ENCODE results near the gene GPR157. TPM values are rescaled to one million over a fixed set of nuclear protein-coding genes. Genes with fewer than 3 reads are reported as not detected.

The GPR157 gene, protein sequence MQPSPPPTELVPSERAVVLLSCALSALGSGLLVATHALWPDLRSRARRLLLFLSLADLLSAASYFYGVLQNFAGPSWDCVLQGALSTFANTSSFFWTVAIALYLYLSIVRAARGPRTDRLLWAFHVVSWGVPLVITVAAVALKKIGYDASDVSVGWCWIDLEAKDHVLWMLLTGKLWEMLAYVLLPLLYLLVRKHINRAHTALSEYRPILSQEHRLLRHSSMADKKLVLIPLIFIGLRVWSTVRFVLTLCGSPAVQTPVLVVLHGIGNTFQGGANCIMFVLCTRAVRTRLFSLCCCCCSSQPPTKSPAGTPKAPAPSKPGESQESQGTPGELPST
- 1 to 10 TPM; 2.7 to 3.6 TPM for total RNA-seq

DNA sequence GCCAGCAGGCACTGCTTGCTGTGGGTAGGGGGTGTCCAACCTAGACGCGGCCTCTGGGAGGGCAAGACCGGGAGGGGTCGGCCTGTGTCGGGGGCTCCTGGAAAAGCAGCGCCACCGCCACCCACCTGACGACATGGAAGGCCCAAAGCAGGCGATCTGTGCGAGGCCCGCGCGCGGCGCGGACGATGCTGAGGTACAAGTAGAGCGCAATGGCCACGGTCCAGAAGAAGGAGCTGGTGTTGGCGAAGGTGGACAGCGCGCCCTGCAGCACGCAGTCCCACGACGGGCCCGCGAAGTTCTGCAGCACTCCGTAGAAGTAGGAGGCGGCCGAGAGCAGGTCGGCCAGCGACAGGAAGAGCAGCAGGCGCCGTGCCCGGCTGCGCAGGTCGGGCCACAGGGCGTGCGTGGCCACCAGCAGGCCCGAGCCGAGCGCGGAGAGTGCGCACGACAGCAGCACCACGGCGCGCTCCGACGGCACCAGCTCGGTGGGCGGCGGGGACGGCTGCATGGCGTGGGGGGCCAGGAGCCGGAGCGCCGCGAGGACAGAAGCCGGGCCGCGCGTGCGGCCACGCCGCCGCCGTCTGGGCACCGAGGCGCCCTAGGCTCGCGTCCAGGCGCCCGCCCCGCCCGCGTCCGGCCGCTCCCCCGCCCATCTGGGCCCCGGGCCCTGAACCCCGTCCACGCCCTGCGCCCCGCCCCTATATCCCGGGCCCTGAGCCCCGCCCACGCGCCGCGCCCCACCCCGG is at the start of gene GPR157:
Gene GPR157, minus strand, starts transcription at position 583 of the 746 bp plus-strand sequence. Its CDS starts 75 bp downstream, at position 508.
- POLR2A ChIA-PET: no interaction called here
- H3K4me3 Mint-ChIP-seq: peak within 1 kb of the TSS; percentile 83
- H3K9me3 Mint-ChIP-seq (ENCODE audit: low read depth): no peaks in the 10 kb centered on the region
- peaks cover 37% of the 10 kb centered on the region for H3K4me1 Mint-ChIP-seq
- CTCF ChIA-PET: interaction anchor here (0.5 to 1.7 kb wide), 4 partner anchors 13 to 656 kb away, joined by 3 to 9 read pairs (median 4); no protein-coding TSS in a partner anchor
- ATAC-seq: peak; percentile 84
- intact Hi-C loops (cut with DNase I, micrococcal nuclease): loop anchor here in 1 of 2 experiments (1.0 to 10.0 kb wide), 9 partner anchors 106 to 782 kb away; partner anchors contain the start of genes CTNNBIP1, ENO1, H6PD and RERE
- H3K36me3 Mint-ChIP-seq (ENCODE audit: low read depth): no peaks in the 10 kb centered on the region
- no peaks in the 10 kb centered on the region for H3K27me3 Mint-ChIP-seq
- peak within 1 kb of the TSS; percentile 67 for H3K27ac Mint-ChIP-seq
- DNase-seq: peak; percentile 93

DNA sequence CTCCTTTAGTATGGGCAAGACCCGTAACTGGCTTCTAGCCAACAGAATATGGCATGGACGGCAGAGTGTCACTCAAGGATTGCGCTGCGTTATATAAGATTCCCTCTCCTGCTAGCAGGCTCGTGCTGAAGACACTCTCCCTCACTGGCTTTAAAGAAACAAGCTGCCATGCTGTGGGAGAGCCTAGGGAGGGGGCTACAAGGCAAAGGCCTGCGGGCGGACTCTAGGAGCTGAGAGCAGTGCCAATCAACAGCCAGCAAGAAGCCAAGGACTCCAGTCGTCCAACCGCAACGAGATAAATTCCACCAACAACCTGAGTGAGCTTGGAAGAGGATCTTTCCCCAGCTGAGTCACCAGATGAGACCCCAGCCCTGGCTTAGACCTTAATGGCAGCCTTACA is 45.9 kb upstream of the GPR157 start:
- ChIA-PET POLR2A (no interaction called here), CTCF (interaction anchor here (0.6 kb wide), 1 partner anchor 47 kb away, joined by 3 read pairs; no protein-coding TSS in a partner anchor)
- peaks cover 10% of the 10 kb centered on the region for H3K27me3 Mint-ChIP-seq
- no peak overlapping the region for H3K4me3 Mint-ChIP-seq
- no peak overlapping the region for H3K27ac Mint-ChIP-seq
- intact Hi-C loops (cut with DNase I, micrococcal nuclease): no loop called here
- DNase-seq (no peak), ATAC-seq (no peak)
- no peaks in the 10 kb centered on the region for H3K36me3 Mint-ChIP-seq (ENCODE audit: low read depth)
- H3K4me1 Mint-ChIP-seq: no peaks in the 10 kb centered on the region
- no peaks in the 10 kb centered on the region for H3K9me3 Mint-ChIP-seq (ENCODE audit: low read depth)

DNA sequence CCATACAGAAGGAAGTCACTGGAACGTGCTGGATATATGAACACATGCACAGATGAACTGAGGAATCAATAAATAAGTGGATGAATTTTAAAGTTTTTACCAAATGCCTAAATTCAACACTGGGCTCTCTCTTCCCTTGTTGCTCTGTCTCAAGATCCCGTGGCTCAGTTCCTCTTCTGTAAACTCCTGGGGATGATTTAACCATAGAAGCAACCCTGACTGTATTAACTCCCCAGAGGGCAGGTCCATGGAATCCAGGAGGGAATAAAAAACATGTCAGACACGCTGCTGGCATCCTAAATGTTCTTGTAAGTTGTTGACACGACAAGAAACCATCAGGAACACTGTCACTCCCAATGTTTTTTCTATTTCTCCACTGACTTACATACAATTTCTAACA is 45.3 kb upstream of the GPR157 start:
- no peak overlapping the region for H3K4me3 Mint-ChIP-seq
- CTCF ChIA-PET: no interaction called here
- ATAC-seq (no peak), DNase-seq (no peak)
- peaks cover 8% of the 10 kb centered on the region for H3K27me3 Mint-ChIP-seq
- H3K9me3 Mint-ChIP-seq (ENCODE audit: low read depth): no peaks in the 10 kb centered on the region
- POLR2A ChIA-PET: no interaction called here
- H3K36me3 Mint-ChIP-seq (ENCODE audit: low read depth): no peaks in the 10 kb centered on the region
- no peaks in the 10 kb centered on the region for H3K4me1 Mint-ChIP-seq
- H3K27ac Mint-ChIP-seq: no peak overlapping the region
- intact Hi-C loops (cut with DNase I, micrococcal nuclease): no loop called here

GRCh38 chr1:9169601-9170137 is 40.8 kb upstream of the GPR157 start:
- ChIA-PET POLR2A (no interaction called here), CTCF (interaction anchor here (0.6 kb wide), 1 partner anchor 59 kb away, joined by 3 read pairs; no protein-coding TSS in a partner anchor)
- H3K9me3 Mint-ChIP-seq (ENCODE audit: low read depth): no peaks in the 10 kb centered on the region
- ATAC-seq (no peak), DNase-seq (no peak)
- H3K27ac Mint-ChIP-seq: no peak overlapping the region
- intact Hi-C loops (cut with DNase I, micrococcal nuclease): no loop called here
- H3K4me3 Mint-ChIP-seq: no peak overlapping the region
- H3K36me3 Mint-ChIP-seq (ENCODE audit: low read depth): no peaks in the 10 kb centered on the region
- H3K27me3 Mint-ChIP-seq: peaks cover 4% of the 10 kb centered on the region
- no peaks in the 10 kb centered on the region for H3K4me1 Mint-ChIP-seq

- H3K9me3 Mint-ChIP-seq (ENCODE audit: low read depth): no peaks in the 10 kb centered on the region
- no peak for ATAC-seq
- no peak for DNase-seq
- CTCF ChIA-PET: interaction anchor here (0.6 to 1.3 kb wide), 2 partner anchors 19 to 29 kb away, joined by 3 to 4 read pairs; no protein-coding TSS in a partner anchor
- POLR2A ChIA-PET: no interaction called here
- peaks cover 12% of the 10 kb centered on the region for H3K4me1 Mint-ChIP-seq
- H3K4me3 Mint-ChIP-seq: no peak overlapping the region
- intact Hi-C loops (cut with DNase I, micrococcal nuclease): no loop called here
- no peak overlapping the region for H3K27ac Mint-ChIP-seq
- peaks cover 4% of the 10 kb centered on the region for H3K27me3 Mint-ChIP-seq
- no peaks in the 10 kb centered on the region for H3K36me3 Mint-ChIP-seq (ENCODE audit: low read depth)
Observed at GRCh38 chr1:9167638-9168037, 38.7 kb upstream of the GPR157 start.

GRCh38 chr1:9166289-9167235 is 37.7 kb upstream of the GPR157 start:
- ATAC-seq: no peak
- H3K4me3 Mint-ChIP-seq: no peak overlapping the region
- CTCF ChIA-PET: interaction anchor here (1.0 to 1.3 kb wide), 2 partner anchors 30 to 56 kb away, joined by 3 to 4 read pairs; no protein-coding TSS in a partner anchor

DNA sequence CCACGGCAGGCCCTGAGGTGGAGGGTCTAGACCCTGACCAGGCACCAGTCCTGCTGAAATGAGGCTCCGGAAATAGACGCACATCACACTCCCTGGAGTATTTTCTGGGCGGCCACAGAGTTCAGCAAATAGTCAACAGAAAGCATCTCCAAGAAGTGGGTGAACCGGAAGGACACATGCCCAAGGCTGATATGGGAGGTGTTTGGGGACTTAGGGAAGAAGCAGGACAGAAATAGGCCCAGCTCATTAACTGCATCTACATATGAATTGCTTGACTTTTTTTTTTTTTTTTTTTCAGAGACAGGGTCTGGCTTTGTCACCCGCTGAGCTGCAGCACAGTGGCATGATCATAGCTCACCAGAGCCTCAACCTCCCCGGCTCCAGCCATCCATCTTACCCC is 36.5 kb upstream of the GPR157 start:
- POLR2A ChIA-PET: no interaction called here
- peaks cover 4% of the 10 kb centered on the region for H3K27me3 Mint-ChIP-seq
- no peaks in the 10 kb centered on the region for H3K36me3 Mint-ChIP-seq (ENCODE audit: low read depth)

More at GRCh38 chr1:9166289-9167235, 37.7 kb upstream of the GPR157 start:
- no peaks in the 10 kb centered on the region for H3K9me3 Mint-ChIP-seq (ENCODE audit: low read depth)
- DNase-seq: no peak
- no peaks in the 10 kb centered on the region for H3K36me3 Mint-ChIP-seq (ENCODE audit: low read depth)
- intact Hi-C loops (cut with DNase I, micrococcal nuclease): no loop called here
- H3K27ac Mint-ChIP-seq: no peak overlapping the region
- peaks cover 12% of the 10 kb centered on the region for H3K4me1 Mint-ChIP-seq
- peaks cover 4% of the 10 kb centered on the region for H3K27me3 Mint-ChIP-seq
- POLR2A ChIA-PET: interaction anchor here (0.7 kb wide), 1 partner anchor 7 kb away, joined by 4 read pairs; no protein-coding TSS in a partner anchor

GRCh38 chr1:9164919-9165318 is 36.0 kb upstream of the GPR157 start:
- ChIA-PET POLR2A (no interaction called here), CTCF (interaction anchor here (1.3 kb wide), 1 partner anchor 54 kb away, joined by 5 read pairs; no protein-coding TSS in a partner anchor)
- DNase-seq (no peak), ATAC-seq (no peak)
- H3K9me3 Mint-ChIP-seq (ENCODE audit: low read depth): no peaks in the 10 kb centered on the region
- peaks cover 12% of the 10 kb centered on the region for H3K4me1 Mint-ChIP-seq
- no peak overlapping the region for H3K27ac Mint-ChIP-seq
- peaks cover 4% of the 10 kb centered on the region for H3K27me3 Mint-ChIP-seq
- H3K36me3 Mint-ChIP-seq (ENCODE audit: low read depth): no peaks in the 10 kb centered on the region
- intact Hi-C loops (cut with DNase I, micrococcal nuclease): loop anchor here in 1 of 2 experiments (2.0 kb wide), 1 partner anchor 14 kb away; no protein-coding TSS in a partner anchor
- no peak overlapping the region for H3K4me3 Mint-ChIP-seq

More for the DNA sequence above, 36.5 kb upstream of the GPR157 start:
- peaks cover 12% of the 10 kb centered on the region for H3K4me1 Mint-ChIP-seq
- no peak overlapping the region for H3K27ac Mint-ChIP-seq
- no peaks in the 10 kb centered on the region for H3K9me3 Mint-ChIP-seq (ENCODE audit: low read depth)
- no peak for DNase-seq
- intact Hi-C loops (cut with DNase I, micrococcal nuclease): loop anchor here in 1 of 2 experiments (2.0 kb wide), 1 partner anchor 13 kb away; no protein-coding TSS in a partner anchor
- no peak overlapping the region for H3K4me3 Mint-ChIP-seq
- CTCF ChIA-PET: interaction anchor here (1.3 kb wide), 1 partner anchor 55 kb away, joined by 5 read pairs; no protein-coding TSS in a partner anchor
- ATAC-seq: no peak

- POLR2A ChIA-PET: no interaction called here
- H3K4me1 Mint-ChIP-seq: peaks cover 12% of the 10 kb centered on the region
- CTCF ChIA-PET: interaction anchor here (1.3 kb wide), 1 partner anchor 54 kb away, joined by 5 read pairs; no protein-coding TSS in a partner anchor
Observed at GRCh38 chr1:9164532-9164900, 35.6 kb upstream of the GPR157 start.

DNA sequence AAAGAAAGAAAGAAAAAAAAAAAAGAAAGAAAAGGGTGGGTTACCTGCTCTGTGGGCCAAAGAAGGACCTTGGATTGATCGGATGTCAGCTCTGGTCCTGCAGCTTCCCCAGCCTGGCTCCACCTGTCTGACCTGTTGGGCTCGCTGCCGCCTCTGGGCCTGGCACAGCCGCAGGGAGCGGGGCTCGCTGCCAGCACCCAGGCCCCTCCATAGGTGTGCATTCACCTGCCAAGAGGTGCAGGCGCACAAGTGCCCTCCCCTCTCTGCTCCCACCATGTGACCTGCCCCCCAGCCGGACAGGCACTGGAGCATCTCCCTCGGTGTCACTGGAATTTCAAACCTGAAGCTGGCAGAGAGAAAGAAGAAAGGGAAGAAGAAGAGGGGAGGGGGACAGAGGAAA is 33.1 kb upstream of the GPR157 start:
- Mint-ChIP-seq H3K27me3 (no peaks in the 10 kb centered on the region), H3K4me1 (peaks cover 12% of the 10 kb centered on the region), H3K4me3 (no peak overlapping the region), H3K27ac (no peak overlapping the region), H3K9me3 (ENCODE audit: low read depth) (no peaks in the 10 kb centered on the region), H3K36me3 (ENCODE audit: low read depth) (no peaks in the 10 kb centered on the region)
- POLR2A ChIA-PET: no interaction called here
- CTCF ChIA-PET: interaction anchor here (0.6 to 0.7 kb wide), 2 partner anchors 19 to 21 kb away, joined by 3 read pairs; no protein-coding TSS in a partner anchor
- ATAC-seq (no peak), DNase-seq (no peak)
- intact Hi-C loops (cut with DNase I, micrococcal nuclease): no loop called here

More at GRCh38 chr1:9164532-9164900, 35.6 kb upstream of the GPR157 start:
- intact Hi-C loops (cut with DNase I, micrococcal nuclease): loop anchor here in 1 of 2 experiments (2.0 kb wide), 1 partner anchor 14 kb away; no protein-coding TSS in a partner anchor
- Mint-ChIP-seq H3K27ac (no peak overlapping the region), H3K36me3 (ENCODE audit: low read depth) (no peaks in the 10 kb centered on the region), H3K27me3 (peaks cover 4% of the 10 kb centered on the region), H3K4me3 (no peak overlapping the region), H3K9me3 (ENCODE audit: low read depth) (no peaks in the 10 kb centered on the region)
- no peak for ATAC-seq
- DNase-seq: no peak
